ENCODE data around the gene LCE1E. TPM values are rescaled to one million over a fixed set of nuclear protein-coding genes. Genes with fewer than 3 reads are reported as not detected.

LCE1E gene
- total RNA-seq, 1 donor from 2014 or later = not detected

- H3K27ac ChIP-seq (ENCODE audit: low read depth, low read length) = no peak overlapping the region
- no peak overlapping the region for H3K9ac ChIP-seq (ENCODE audit: low read depth in 1 of 3, low read length in 3 of 3)
- peaks cover 0 to 4% (median 2%) of the 10 kb centered on the region in 3 donors for H3K9me3 ChIP-seq (ENCODE audit: control insufficient read depth in 3 of 3, low read length in 3 of 3)
- H3K27me3 ChIP-seq (ENCODE audit: control insufficient read depth in 3 of 3, insufficient read depth in 3 of 3, low read length in 3 of 3) = no peaks in the 10 kb centered on the region
- no peaks in the 10 kb centered on the region for H3K4me1 ChIP-seq (ENCODE audit: control insufficient read depth in 3 of 3, insufficient read depth in 3 of 3, low read length in 3 of 3)
- H3K36me3 ChIP-seq (ENCODE audit: control insufficient read depth in 3 of 3, insufficient read depth in 3 of 3, low read length in 3 of 3) = no peaks in the 10 kb centered on the region
- H3K4me3 ChIP-seq (ENCODE audit: low read length in 3 of 3) = no peak overlapping the region
These were observed 9.7 kb upstream of the LCE1E start for GRCh38 chr1:152776361-152776760.

GRCh38 chr1:152777510-152778137 is 8.4 kb upstream of the LCE1E start:
- Histone ChIP-seq H3K4me1 (ENCODE audit: control insufficient read depth in 3 of 3, insufficient read depth in 3 of 3, low read length in 3 of 3) (no peaks in the 10 kb centered on the region), H3K36me3 (ENCODE audit: control insufficient read depth in 3 of 3, insufficient read depth in 3 of 3, low read length in 3 of 3) (no peaks in the 10 kb centered on the region)

DNA sequence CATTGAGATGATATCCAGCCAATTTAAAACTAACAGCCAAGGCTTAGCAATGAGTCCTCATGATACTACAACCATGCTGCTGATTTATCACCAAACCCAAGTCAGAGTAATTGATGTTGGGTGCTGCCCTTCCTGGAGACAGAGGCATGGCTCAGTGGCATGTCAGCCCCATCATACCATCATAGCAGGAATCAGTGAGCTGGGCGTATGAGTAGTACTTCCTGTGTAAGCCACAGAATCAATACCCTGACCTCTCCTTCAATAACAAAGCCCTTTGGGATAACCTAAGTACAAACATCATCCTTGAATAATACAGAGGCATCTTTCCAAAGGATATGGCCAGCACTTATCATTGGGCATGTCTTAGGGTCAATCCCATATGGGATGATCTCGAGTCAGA is 3.0 kb upstream of the LCE1E start:
- no peak overlapping the region for H3K9ac ChIP-seq (ENCODE audit: low read depth in 1 of 3, low read length in 3 of 3)
- H3K36me3 ChIP-seq (ENCODE audit: control insufficient read depth in 3 of 3, insufficient read depth in 3 of 3, low read length in 3 of 3) = no peaks in the 10 kb centered on the region
- no peak overlapping the region for H3K4me3 ChIP-seq (ENCODE audit: low read length in 3 of 3)
- no peak overlapping the region for H3K27ac ChIP-seq (ENCODE audit: low read depth, low read length)
- no peaks in the 10 kb centered on the region for H3K9me3 ChIP-seq (ENCODE audit: control insufficient read depth in 3 of 3, low read length in 3 of 3)
- H3K4me1 ChIP-seq (ENCODE audit: control insufficient read depth in 3 of 3, insufficient read depth in 3 of 3, low read length in 3 of 3) = no peaks in the 10 kb centered on the region
- peaks cover 0 to 2% (median 0%) of the 10 kb centered on the region in 3 donors for H3K27me3 ChIP-seq (ENCODE audit: control insufficient read depth in 3 of 3, insufficient read depth in 3 of 3, low read length in 3 of 3)

More at GRCh38 chr1:152777510-152778137, 8.4 kb upstream of the LCE1E start:
- Histone ChIP-seq H3K27me3 (ENCODE audit: control insufficient read depth in 3 of 3, insufficient read depth in 3 of 3, low read length in 3 of 3) (no peaks in the 10 kb centered on the region), H3K4me3 (ENCODE audit: low read length in 3 of 3) (no peak overlapping the region), H3K27ac (ENCODE audit: low read depth, low read length) (no peak overlapping the region), H3K9ac (ENCODE audit: low read depth in 1 of 3, low read length in 3 of 3) (no peak overlapping the region), H3K9me3 (ENCODE audit: control insufficient read depth in 3 of 3, low read length in 3 of 3) (peaks cover 0 to 2% (median 0%) of the 10 kb centered on the region in 3 donors)

DNA sequence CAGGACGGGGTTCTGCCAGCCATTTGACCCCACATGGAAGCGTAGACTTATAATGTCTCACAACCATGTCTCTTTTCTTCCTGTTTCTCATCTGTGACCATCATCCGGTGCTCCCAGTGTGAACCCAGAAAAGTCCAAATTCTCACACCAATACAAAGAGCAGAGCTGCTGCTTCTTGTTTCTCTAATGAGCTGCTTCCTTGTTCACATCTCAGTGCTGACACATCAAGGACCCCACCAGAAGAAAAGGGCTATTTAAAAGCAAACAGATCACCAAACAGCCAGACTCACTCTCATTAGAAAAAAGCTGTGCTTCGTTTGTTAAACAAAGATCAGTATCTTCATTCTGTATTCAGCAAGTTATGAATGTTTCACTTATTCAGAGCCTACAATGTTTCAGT is 9.6 kb downstream of the LCE1E start:
- Histone ChIP-seq H3K9ac (ENCODE audit: low read depth in 1 of 3, low read length in 3 of 3) (no peak overlapping the region), H3K27ac (ENCODE audit: low read depth, low read length) (no peak overlapping the region), H3K4me3 (ENCODE audit: low read length in 3 of 3) (no peak overlapping the region), H3K36me3 (ENCODE audit: control insufficient read depth in 3 of 3, insufficient read depth in 3 of 3, low read length in 3 of 3) (no peaks in the 10 kb centered on the region), H3K27me3 (ENCODE audit: control insufficient read depth in 3 of 3, insufficient read depth in 3 of 3, low read length in 3 of 3) (no peaks in the 10 kb centered on the region), H3K9me3 (ENCODE audit: control insufficient read depth in 3 of 3, low read length in 3 of 3) (no peaks in the 10 kb centered on the region), H3K4me1 (ENCODE audit: control insufficient read depth in 3 of 3, insufficient read depth in 3 of 3, low read length in 3 of 3) (no peaks in the 10 kb centered on the region)

- no peaks in the 10 kb centered on the region for H3K36me3 ChIP-seq (ENCODE audit: control insufficient read depth in 3 of 3, insufficient read depth in 3 of 3, low read length in 3 of 3)
- no peaks in the 10 kb centered on the region for H3K27me3 ChIP-seq (ENCODE audit: control insufficient read depth in 3 of 3, insufficient read depth in 3 of 3, low read length in 3 of 3)
- no peak within 1 kb of the TSS for H3K4me3 ChIP-seq (ENCODE audit: low read length in 3 of 3)
- H3K27ac ChIP-seq (ENCODE audit: low read depth, low read length) = no peak within 1 kb of the TSS
- no peak within 1 kb of the TSS for H3K9ac ChIP-seq (ENCODE audit: low read depth in 1 of 3, low read length in 3 of 3)
- no peaks in the 10 kb centered on the region for H3K9me3 ChIP-seq (ENCODE audit: control insufficient read depth in 3 of 3, low read length in 3 of 3)
- no peaks in the 10 kb centered on the region for H3K4me1 ChIP-seq (ENCODE audit: control insufficient read depth in 3 of 3, insufficient read depth in 3 of 3, low read length in 3 of 3)
These were observed 10.4 kb downstream of the LCE1E start, which contains the start of gene LCE1D for GRCh38 chr1:152796421-152796820. Gene LCE1D (plus strand): TSS chr1:152796721. CDS start chr1:152797795, 1,074 bp downstream.

DNA sequence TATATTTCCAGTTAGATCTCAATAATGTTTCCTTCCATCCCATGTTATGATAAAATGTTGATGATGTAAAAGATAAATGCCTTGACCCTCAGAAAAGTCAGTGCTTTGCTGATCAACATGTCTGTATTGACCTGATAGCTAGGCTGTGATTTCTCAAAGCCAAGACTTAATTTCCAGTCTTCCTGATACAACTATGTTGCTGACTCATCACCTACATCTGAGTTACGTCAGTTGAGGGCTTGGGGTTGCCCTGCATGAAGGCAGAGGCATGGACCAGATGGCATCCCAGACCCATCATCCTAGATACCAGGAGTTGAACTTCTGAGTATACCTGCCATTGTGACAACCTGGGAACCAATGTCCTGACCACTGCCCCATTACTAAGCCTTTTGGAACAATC is 15.3 kb downstream of the LCE1E start:
- Histone ChIP-seq H3K27ac (ENCODE audit: low read depth, low read length) (no peak overlapping the region), H3K4me1 (ENCODE audit: control insufficient read depth in 3 of 3, insufficient read depth in 3 of 3, low read length in 3 of 3) (no peaks in the 10 kb centered on the region), H3K36me3 (ENCODE audit: control insufficient read depth in 3 of 3, insufficient read depth in 3 of 3, low read length in 3 of 3) (no peaks in the 10 kb centered on the region), H3K9me3 (ENCODE audit: control insufficient read depth in 3 of 3, low read length in 3 of 3) (no peaks in the 10 kb centered on the region), H3K4me3 (ENCODE audit: low read length in 3 of 3) (no peak overlapping the region), H3K27me3 (ENCODE audit: control insufficient read depth in 3 of 3, insufficient read depth in 3 of 3, low read length in 3 of 3) (no peaks in the 10 kb centered on the region), H3K9ac (ENCODE audit: low read depth in 1 of 3, low read length in 3 of 3) (no peak overlapping the region)

GRCh38 chr1:152806576-152806975 is 20.5 kb downstream of the LCE1E start, which contains the start of gene LCE1C:
Gene LCE1C (minus strand): TSS chr1:152806651. CDS start chr1:152805478, 1,173 bp downstream.
- Histone ChIP-seq H3K27ac (ENCODE audit: low read depth, low read length) (no peak within 1 kb of the TSS), H3K4me1 (ENCODE audit: control insufficient read depth in 3 of 3, insufficient read depth in 3 of 3, low read length in 3 of 3) (no peaks in the 10 kb centered on the region), H3K36me3 (ENCODE audit: control insufficient read depth in 3 of 3, insufficient read depth in 3 of 3, low read length in 3 of 3) (no peaks in the 10 kb centered on the region), H3K9ac (ENCODE audit: low read depth in 1 of 3, low read length in 3 of 3) (no peak within 1 kb of the TSS), H3K4me3 (ENCODE audit: low read length in 3 of 3) (no peak within 1 kb of the TSS), H3K9me3 (ENCODE audit: control insufficient read depth in 3 of 3, low read length in 3 of 3) (no peaks in the 10 kb centered on the region), H3K27me3 (ENCODE audit: control insufficient read depth in 3 of 3, insufficient read depth in 3 of 3, low read length in 3 of 3) (peaks cover 0 to 2% (median 0%) of the 10 kb centered on the region in 3 donors)

DNA sequence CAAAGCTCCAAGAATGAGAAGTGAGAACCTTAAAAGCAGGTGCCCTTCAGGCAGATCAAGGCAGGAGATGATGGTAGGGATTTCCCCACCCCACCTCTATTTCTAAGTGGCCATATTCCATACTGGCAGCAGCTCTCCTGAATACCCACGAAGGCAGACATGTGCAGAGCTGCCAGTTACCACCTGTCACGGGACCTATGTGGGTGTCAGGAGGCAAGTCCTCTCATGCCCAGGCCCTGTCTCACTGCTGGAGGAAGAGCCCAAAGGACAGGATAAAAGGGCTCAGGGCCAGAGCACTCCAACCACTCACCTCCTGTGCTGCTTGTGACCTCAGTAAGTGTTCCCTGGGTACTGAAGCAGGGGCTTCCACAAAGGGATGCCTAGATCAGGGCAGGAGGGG is 25.0 kb downstream of the LCE1E start:
- H3K27me3 ChIP-seq (ENCODE audit: control insufficient read depth in 3 of 3, insufficient read depth in 3 of 3, low read length in 3 of 3) = peaks cover 0 to 2% (median 0%) of the 10 kb centered on the region in 3 donors
- no peak overlapping the region for H3K4me3 ChIP-seq (ENCODE audit: low read length in 3 of 3)
- no peaks in the 10 kb centered on the region for H3K9me3 ChIP-seq (ENCODE audit: control insufficient read depth in 3 of 3, low read length in 3 of 3)
- H3K9ac ChIP-seq (ENCODE audit: low read depth in 1 of 3, low read length in 3 of 3) = no peak overlapping the region
- no peak overlapping the region for H3K27ac ChIP-seq (ENCODE audit: low read depth, low read length)
- H3K4me1 ChIP-seq (ENCODE audit: control insufficient read depth in 3 of 3, insufficient read depth in 3 of 3, low read length in 3 of 3) = no peaks in the 10 kb centered on the region
- H3K36me3 ChIP-seq (ENCODE audit: control insufficient read depth in 3 of 3, insufficient read depth in 3 of 3, low read length in 3 of 3) = no peaks in the 10 kb centered on the region

DNA sequence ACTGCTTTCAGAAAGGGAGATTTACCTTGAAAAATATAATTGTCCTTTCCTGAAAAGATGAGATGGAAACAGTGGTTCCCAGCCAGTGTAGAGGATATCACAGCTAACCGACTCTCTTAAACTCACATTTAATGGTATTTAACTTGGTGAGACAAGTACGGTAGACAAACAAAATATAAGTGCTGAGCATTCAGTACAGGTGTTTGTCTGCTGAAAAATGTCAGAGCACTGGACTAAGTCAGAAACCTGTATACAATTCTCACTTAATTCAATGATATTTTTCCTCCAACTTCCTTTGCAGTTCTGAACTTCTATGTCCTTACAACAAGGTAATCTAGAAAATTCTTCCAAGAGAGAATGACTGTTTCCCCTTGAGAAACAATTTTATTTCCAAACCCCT is 25.6 kb downstream of the LCE1E start, which contains the start of gene LCE1B:
Gene LCE1B (plus strand): TSS at position 301 of the 400 bp plus-strand sequence. CDS start 476 bp downstream, outside the sequence.
- Histone ChIP-seq H3K4me1 (ENCODE audit: control insufficient read depth in 3 of 3, insufficient read depth in 3 of 3, low read length in 3 of 3) (no peaks in the 10 kb centered on the region), H3K27me3 (ENCODE audit: control insufficient read depth in 3 of 3, insufficient read depth in 3 of 3, low read length in 3 of 3) (peaks cover 0 to 2% (median 0%) of the 10 kb centered on the region in 3 donors), H3K9me3 (ENCODE audit: control insufficient read depth in 3 of 3, low read length in 3 of 3) (no peaks in the 10 kb centered on the region), H3K27ac (ENCODE audit: low read depth, low read length) (no peak within 1 kb of the TSS), H3K36me3 (ENCODE audit: control insufficient read depth in 3 of 3, insufficient read depth in 3 of 3, low read length in 3 of 3) (no peaks in the 10 kb centered on the region), H3K9ac (ENCODE audit: low read depth in 1 of 3, low read length in 3 of 3) (no peak within 1 kb of the TSS), H3K4me3 (ENCODE audit: low read length in 3 of 3) (no peak within 1 kb of the TSS)

GRCh38 chr1:152817309-152817708 is 31.3 kb downstream of the LCE1E start:
- Histone ChIP-seq H3K9me3 (ENCODE audit: control insufficient read depth in 3 of 3, low read length in 3 of 3) (no peaks in the 10 kb centered on the region), H3K27me3 (ENCODE audit: control insufficient read depth in 3 of 3, insufficient read depth in 3 of 3, low read length in 3 of 3) (no peaks in the 10 kb centered on the region), H3K4me3 (ENCODE audit: low read length in 3 of 3) (no peak overlapping the region), H3K9ac (ENCODE audit: low read depth in 1 of 3, low read length in 3 of 3) (no peak overlapping the region), H3K27ac (ENCODE audit: low read depth, low read length) (no peak overlapping the region), H3K4me1 (ENCODE audit: control insufficient read depth in 3 of 3, insufficient read depth in 3 of 3, low read length in 3 of 3) (no peaks in the 10 kb centered on the region), H3K36me3 (ENCODE audit: control insufficient read depth in 3 of 3, insufficient read depth in 3 of 3, low read length in 3 of 3) (no peaks in the 10 kb centered on the region)
